SK-N-SH treated with all-trans-retinoic acid at 6 μM for 48 hours (cell line): ENCODE results near the gene PINK1.

Experiments
- ATAC-seq: fragments of 200-7000 bp; cut with Tn5 transposase; 3 replicates; pipeline ENCODE4 v1.9.1; 2020; ENCODE audit warnings: mild to moderate bottlenecking, moderate library complexity
- ARNTL ChIP-seq: fragments of 450-650 bp; formaldehyde crosslinking; IDR thresholded peaks from 2 replicates; pipeline ENCODE4 v1.5.0; 2020; ENCODE audit warnings: low read depth, mild to moderate bottlenecking, moderate library complexity, borderline replicate concordance
- BACH2 ChIP-seq: fragments of 250-450 bp; sonication (Bioruptor Pico); IDR thresholded peaks from 2 replicates; pipeline ENCODE4 v1.9.0; 2021; ENCODE audit warnings: mild to moderate bottlenecking, borderline replicate concordance
- CREB5 ChIP-seq: fragments of 250-450 bp; sonication (Bioruptor Pico); IDR thresholded peaks from 2 replicates; pipeline ENCODE4 v1.5.1; 2020; ENCODE audit warnings: low read depth, mild to moderate bottlenecking, moderate library complexity
- CSDC2 ChIP-seq: fragments of 250-450 bp; sonication (Bioruptor Pico); IDR thresholded peaks from 2 replicates; pipeline ENCODE4 v1.5.0; 2020; ENCODE audit warnings: mild to moderate bottlenecking, moderate library complexity
- CSRNP3 ChIP-seq: fragments of 250-450 bp; sonication (Bioruptor Pico); IDR thresholded peaks from 2 replicates; pipeline ENCODE4 v1.5.1; 2021; ENCODE audit warnings: mild to moderate bottlenecking, moderate library complexity
- ESRRG ChIP-seq: fragments of 250-450 bp; sonication (Bioruptor Pico); IDR thresholded peaks from 2 replicates; pipeline ENCODE4 v1.6.1; 2021; ENCODE audit warnings: mild to moderate bottlenecking
- GLIS3 ChIP-seq: fragments of 250-450 bp; sonication (Bioruptor Pico); IDR thresholded peaks from 2 replicates; pipeline ENCODE4 v1.5.0; 2020; ENCODE audit warnings: mild to moderate bottlenecking, moderate library complexity
- ISL1 ChIP-seq: fragments of 250-450 bp; sonication (Bioruptor Pico); IDR thresholded peaks from 2 replicates; pipeline ENCODE4 v2.1.2; 2022; ENCODE audit warnings: mild to moderate bottlenecking, moderate library complexity
- OSR1 ChIP-seq: fragments of 250-450 bp; sonication (Bioruptor Pico); IDR thresholded peaks from 2 replicates; pipeline ENCODE4 v1.8.0; 2022; ENCODE audit warnings: moderate library complexity, mild to moderate bottlenecking, inconsistent platforms
- PATZ1 ChIP-seq: fragments of 250-450 bp; sonication (Bioruptor Pico); IDR thresholded peaks from 2 replicates; pipeline ENCODE4 v1.8.0; 2020; ENCODE audit warnings: mild to moderate bottlenecking, moderate library complexity, borderline replicate concordance
- POU6F1 ChIP-seq: fragments of 250-450 bp; sonication (Bioruptor Pico); IDR thresholded peaks from 2 replicates; pipeline ENCODE4 v1.8.0; 2021; ENCODE audit warnings: low read depth, mild to moderate bottlenecking, moderate library complexity, borderline replicate concordance
- PPARA ChIP-seq: fragments of 250-450 bp; sonication (Bioruptor Pico); IDR thresholded peaks from 2 replicates; pipeline ENCODE4 v1.5.0; 2020; ENCODE audit warnings: mild to moderate bottlenecking, borderline replicate concordance
- RARB ChIP-seq: fragments of 250-450 bp; sonication (Bioruptor Pico); IDR thresholded peaks from 2 replicates; pipeline ENCODE4 v1.8.0; 2021; ENCODE audit warnings: mild to moderate bottlenecking, moderate library complexity
- SNAI2 ChIP-seq: fragments of 250-450 bp; sonication (Bioruptor Pico); IDR thresholded peaks from 2 replicates; pipeline ENCODE4 v1.5.0; 2020; ENCODE audit warnings: mild to moderate bottlenecking, moderate library complexity
- TCF4 ChIP-seq: fragments of 250-450 bp; sonication (Bioruptor Pico); IDR thresholded peaks from 2 replicates; pipeline ENCODE4 v1.8.0; 2021; ENCODE audit warnings: mild to moderate bottlenecking, moderate library complexity, borderline replicate concordance
- TOX ChIP-seq: fragments of 250-450 bp; sonication (Bioruptor Pico); IDR thresholded peaks from 2 replicates; pipeline ENCODE4 v1.8.0; 2021; ENCODE audit warnings: mild to moderate bottlenecking, moderate library complexity, borderline replicate concordance
- TSHZ2 ChIP-seq: fragments of 250-450 bp; sonication (Bioruptor Pico); IDR thresholded peaks from 2 replicates; pipeline ENCODE4 v1.5.0; 2020; ENCODE audit warnings: mild to moderate bottlenecking, moderate library complexity
- ZC3H10 ChIP-seq: fragments of 250-450 bp; sonication (Bioruptor Pico); IDR thresholded peaks from 2 replicates; pipeline ENCODE4 v1.5.1; 2021; ENCODE audit warnings: mild to moderate bottlenecking, moderate library complexity
- ZFP3 ChIP-seq: fragments of 250-450 bp; sonication (Bioruptor Pico); IDR thresholded peaks from 2 replicates; pipeline ENCODE4 v1.5.0; 2020; ENCODE audit warnings: mild to moderate bottlenecking, moderate library complexity
- ZFP30 ChIP-seq: fragments of 450-650 bp; formaldehyde crosslinking; IDR thresholded peaks from 2 replicates; pipeline ENCODE4 v1.5.0; 2022; ENCODE audit warnings: mild to moderate bottlenecking, moderate library complexity
- ZNF565 ChIP-seq: fragments of 450-650 bp; formaldehyde crosslinking; conservative IDR thresholded peaks from 2 replicates; pipeline ENCODE4 v1.5.0; 2020; ENCODE audit warnings: low read depth, mild to moderate bottlenecking, moderate library complexity
- ZNF70 ChIP-seq: fragments of 450-650 bp; formaldehyde crosslinking; IDR thresholded peaks from 2 replicates; pipeline ENCODE4 v1.5.0; 2020; ENCODE audit warnings: mild to moderate bottlenecking, moderate library complexity
- ZNF8 ChIP-seq: fragments of 450-650 bp; formaldehyde crosslinking; IDR thresholded peaks from 2 replicates; pipeline ENCODE4 v1.5.0; 2020; ENCODE audit warnings: mild to moderate bottlenecking, moderate library complexity

Gene PINK1

GRCh38 chr1:20663365-20663764, 30.1 kb downstream of the PINK1 start:
- ATAC-seq: no peak
- no peak for TF ChIP-seq PATZ1
- no peak for TF ChIP-seq OSR1
- TF ChIP-seq BACH2: no peak
- TF ChIP-seq ZC3H10: no peak
- no peak for TF ChIP-seq ISL1
- TF ChIP-seq RARB (CRISPR knock-in tag): no peak
- TF ChIP-seq TSHZ2: no peak
- TF ChIP-seq GLIS3 (CRISPR knock-in tag): no peak
- TF ChIP-seq TOX: no peak
- TF ChIP-seq ZFP30 (CRISPR knock-in tag): no peak
- no peak for TF ChIP-seq ZNF70 (CRISPR knock-in tag)
- no peak for TF ChIP-seq CSRNP3 (CRISPR knock-in tag)
- TF ChIP-seq CSDC2 (CRISPR knock-in tag): no peak
- TF ChIP-seq ESRRG (CRISPR knock-in tag): no peak
- TF ChIP-seq TCF4: no peak
- no peak for TF ChIP-seq PPARA (CRISPR knock-in tag)
- TF ChIP-seq POU6F1 (CRISPR knock-in tag): no peak
- no peak for TF ChIP-seq ZNF8
- TF ChIP-seq ARNTL (CRISPR knock-in tag): no peak

GRCh38 chr1:20663969-20664715, 30.9 kb downstream of the PINK1 start:
- ATAC-seq: no peak
- TF ChIP-seq ZNF565 (CRISPR knock-in tag): no peak
- TF ChIP-seq ARNTL (CRISPR knock-in tag): no peak
- no peak for TF ChIP-seq PATZ1
- TF ChIP-seq ZFP3 (CRISPR knock-in tag): no peak
- TF ChIP-seq SNAI2 (CRISPR knock-in tag): no peak
- no peak for TF ChIP-seq BACH2
- no peak for TF ChIP-seq POU6F1 (CRISPR knock-in tag)
- no peak for TF ChIP-seq GLIS3 (CRISPR knock-in tag)
- TF ChIP-seq ZNF8: no peak
- no peak for TF ChIP-seq ZFP30 (CRISPR knock-in tag)
- no peak for TF ChIP-seq TOX
- TF ChIP-seq CREB5 (CRISPR knock-in tag): no peak
- no peak for TF ChIP-seq TSHZ2
- TF ChIP-seq ZNF70 (CRISPR knock-in tag): no peak
- no peak for TF ChIP-seq TCF4
- TF ChIP-seq ESRRG (CRISPR knock-in tag): no peak
- TF ChIP-seq ZC3H10: no peak
